HG03108 (cell line): ENCODE measurements around the gene ISOC2.
A peak's percentile ranks its signal among the peaks of the same experiment; 100 is the strongest.
"Not testable (repeated sequence)": the region's sequence is repeated elsewhere in the genome, so short reads cannot be mapped to it uniquely, and the experiment has no call there.

Experiments
- ATAC-seq: cut with Tn5 transposase; IDR thresholded peaks from one replicate; pipeline ENCODE4 v1.9.1; 2021; ENCODE audit warnings: moderate library complexity; ENCODE audit not compliant: unreplicated experiment

The ISOC2 gene

DNA sequence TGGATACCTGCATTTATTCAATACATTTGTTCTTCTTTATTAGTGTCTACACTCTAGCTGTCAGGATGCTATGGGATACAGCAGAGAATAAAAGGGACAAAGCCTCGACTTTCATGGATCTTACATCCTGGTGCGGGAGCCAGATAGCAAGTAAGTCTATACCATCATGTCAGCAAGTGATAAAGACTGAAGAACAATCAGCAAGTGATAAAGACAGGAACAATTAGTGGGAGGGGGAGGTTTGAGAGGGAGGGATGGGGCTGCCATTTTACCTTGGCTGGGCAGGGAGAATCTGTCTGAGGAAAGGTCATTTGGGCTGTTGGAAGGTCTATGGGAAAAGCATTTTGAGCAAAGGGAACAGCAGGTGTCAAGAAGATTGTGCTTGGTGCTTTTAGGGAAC is 51.3 kb downstream of the ISOC2 start:
- ATAC-seq, result no peak

DNA sequence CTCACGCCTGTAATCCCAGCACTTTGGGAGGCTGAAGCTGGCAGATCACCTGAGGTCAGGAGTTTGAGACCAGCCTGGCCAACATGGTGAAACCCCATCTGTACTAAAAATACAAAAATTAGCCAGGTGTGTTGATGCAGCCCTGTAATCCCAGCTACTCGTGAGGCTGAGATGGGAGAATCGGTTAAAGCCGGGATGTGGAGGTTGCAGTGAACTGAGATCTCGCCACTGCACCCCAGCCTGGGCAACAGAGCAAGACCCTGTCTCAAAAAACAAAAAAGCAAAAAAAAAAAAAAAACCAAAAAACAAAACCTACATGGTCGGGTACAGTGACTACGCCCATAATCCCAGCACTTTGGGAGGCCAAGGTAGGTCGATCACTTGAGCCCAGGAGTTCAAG is 52.3 kb downstream of the ISOC2 start:
- ATAC-seq, result not testable (repeated sequence)

DNA sequence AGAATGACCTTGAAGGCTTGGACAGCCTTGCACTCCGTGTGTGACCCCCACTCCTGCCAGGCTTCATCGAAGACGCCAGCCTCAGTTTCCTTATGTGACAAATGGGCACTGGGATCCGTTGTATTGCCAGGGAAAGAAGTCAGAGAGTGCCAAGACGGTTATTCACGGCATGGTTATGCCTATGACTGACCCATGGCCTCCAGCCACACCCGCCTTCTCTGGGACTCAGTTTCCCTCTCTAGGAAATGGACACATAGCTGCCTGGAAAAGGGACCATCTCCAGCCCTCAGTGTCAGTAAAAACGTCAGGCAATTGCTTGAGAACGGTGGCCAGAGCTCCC is 52.9 kb downstream of the ISOC2 start:
- no peak for ATAC-seq

DNA sequence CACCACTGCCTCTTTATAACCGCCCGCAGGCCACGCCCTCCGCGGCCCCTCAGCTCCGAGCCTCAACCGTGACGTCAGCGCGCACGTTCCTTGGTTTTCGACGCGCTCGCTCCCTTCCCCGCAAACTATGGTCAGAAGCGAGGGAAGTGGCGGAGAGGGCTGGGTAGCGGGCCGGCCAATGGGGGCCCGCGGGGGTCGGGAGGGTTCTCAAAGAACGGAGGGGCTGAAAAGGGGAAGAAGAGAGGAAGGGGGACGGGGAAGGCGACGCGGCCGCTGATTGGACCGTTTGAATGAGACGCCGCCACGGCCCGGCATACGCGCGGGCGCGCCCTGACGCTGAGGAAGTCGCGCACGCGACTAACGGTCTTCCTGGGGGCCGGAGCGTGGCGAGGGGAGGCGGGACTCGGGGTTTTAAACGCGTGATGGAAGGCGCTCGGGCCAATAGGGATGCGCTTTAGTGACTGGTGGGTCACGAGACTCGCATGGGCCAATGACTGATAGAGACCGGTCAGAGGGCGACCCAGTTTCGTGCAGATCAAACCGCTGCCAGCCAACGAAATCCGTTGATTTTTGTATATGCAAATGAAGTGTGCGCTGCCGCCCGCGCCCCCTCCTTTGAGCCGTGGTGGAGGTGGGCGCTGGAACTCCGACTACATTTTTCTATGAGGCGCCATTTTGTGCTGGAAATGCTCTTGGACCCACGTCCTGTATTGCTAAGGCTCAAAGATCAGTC is 53.5 kb downstream of the ISOC2 start:
- ATAC-seq, result peak; percentile 75

DNA sequence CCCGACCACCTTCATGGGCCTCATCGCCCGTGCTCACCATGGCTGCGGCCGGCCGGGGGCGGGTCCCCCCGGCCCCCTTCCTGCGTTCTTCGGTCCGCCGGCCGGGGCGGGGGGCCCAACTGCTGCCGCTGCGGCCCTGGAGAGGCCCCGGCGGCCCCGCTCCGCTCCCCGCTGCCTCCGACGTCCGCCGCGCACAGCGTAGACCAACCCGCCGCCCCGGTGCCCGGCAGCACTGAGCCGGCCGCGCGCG is 54.0 kb downstream of the ISOC2 start, which contains the start of gene UBE2S:
Gene UBE2S, minus strand, starts transcription at position 239 of the 250 bp plus-strand sequence. Its CDS starts 199 bp downstream, at position 40.
- ATAC-seq, result not testable (repeated sequence)

DNA sequence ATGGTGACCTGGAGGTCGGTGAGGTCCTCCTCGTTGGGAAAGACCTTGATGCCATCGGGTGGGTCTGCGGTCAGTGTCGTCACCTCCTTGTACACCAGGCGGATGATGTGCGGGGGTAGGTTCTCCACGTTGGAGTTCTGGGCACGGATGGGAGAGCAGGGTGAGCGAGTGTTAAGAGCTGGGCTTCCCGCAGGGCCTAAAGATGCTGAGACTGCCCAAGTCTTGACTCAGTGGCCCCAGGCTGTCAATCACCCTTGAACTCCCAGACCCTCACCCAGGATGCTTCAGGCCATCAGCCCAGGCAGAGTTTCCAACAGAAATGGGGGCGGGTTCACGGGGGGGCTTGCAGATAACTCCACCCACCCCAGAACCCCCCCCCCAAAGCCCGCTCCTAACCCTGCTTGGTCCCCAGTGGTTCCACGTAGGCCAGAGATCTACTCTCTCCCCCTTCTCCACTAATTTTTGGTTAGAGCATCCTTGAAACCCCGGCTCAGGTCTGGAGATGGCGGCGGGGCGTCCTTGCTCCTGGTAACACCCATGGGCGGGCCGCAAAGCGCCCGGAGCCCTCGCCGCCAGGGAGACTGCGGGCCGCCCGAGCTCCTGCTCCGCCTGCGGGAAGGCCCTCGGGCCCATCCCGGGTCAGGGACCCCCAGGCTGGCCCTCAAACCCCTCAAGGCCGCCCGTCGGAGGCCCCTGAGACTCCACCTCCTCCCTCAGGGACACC is 54.5 kb downstream of the ISOC2 start:
- peak; percentile 2 for ATAC-seq

DNA sequence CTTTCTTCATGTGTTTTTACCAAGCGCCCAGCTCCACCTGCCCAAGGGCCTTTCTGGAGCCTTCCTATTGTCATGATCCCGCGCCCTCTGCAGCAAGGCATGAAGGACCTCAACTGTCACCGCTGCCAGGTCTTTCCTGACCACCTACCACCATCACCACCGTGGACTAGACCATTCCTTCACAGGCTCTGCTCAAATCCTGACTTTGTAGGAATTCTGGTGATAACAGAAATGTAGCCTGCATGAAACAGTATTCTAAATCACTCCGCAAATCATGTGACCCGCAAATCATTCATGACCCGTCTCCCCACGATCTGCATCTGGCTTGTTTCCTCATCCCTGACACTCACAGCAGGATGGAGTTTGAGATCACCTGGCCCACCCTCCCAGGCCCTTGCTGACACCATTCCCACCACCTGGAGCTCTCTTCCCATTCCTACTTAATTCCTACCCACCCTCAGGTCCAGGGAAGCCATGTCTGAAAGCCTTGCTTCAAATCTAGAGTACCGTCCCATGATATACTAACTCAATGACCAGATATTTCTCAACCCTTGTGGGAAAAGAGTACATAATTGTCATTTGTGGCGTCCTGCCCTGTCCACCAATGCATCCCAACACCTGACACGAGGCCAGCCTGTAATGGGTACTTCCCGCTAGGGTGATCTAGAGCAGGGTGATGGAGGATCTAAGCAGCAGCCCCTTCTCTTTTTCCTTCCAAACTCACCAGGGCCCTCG is 55.2 kb downstream of the ISOC2 start:
- no peak for ATAC-seq

DNA sequence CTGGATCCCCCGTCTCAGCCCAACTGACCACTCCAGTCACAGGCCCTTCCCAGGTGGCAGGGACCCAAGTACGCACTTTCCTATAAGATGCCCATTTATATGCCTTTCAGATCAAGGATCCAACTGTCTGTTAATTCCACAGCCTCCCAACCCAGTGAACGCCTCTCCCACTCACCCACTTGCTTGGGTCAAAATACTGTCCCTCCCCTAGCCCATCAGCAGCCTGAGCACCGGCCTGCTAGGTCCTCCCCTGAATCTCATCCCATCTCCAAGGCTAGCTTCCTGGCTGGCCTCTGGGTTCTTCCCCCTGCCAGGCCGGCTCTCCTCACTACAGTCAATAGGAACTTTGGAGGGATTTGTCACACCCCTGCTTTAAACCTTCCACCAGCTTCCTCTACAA is 55.8 kb downstream of the ISOC2 start:
- ATAC-seq, result no peak
